ENCODE measurements around the gene RAE1. TPM values are rescaled to one million over a fixed set of nuclear protein-coding genes. Genes with fewer than 3 reads are reported as not detected.

The RAE1 gene
- total and polyA plus RNA-seq, 2 experiments from 2014 or later = 35.4 to 43.3 TPM

DNA sequence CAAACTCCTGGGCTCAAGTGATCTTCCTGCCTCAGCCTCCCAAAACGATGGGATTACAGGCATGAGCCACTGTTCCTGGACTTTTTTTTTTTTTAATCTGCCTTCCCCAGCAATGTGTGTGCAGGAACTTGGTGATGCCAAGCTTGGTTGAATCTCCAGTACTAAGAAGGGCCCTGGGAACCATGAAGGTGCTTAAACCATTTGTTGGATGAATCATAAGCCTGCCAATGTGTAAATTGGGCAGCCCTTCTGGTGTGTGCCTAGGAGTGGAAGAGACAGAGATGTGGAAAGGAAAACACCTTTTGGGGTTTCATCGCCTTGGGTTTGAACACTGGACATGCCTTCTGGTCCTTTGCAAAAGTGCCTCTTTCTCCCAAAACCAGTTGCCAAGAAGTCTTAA, 28.6 kb upstream of the RAE1 start (continued):
- TF ChIP-seq, protein P1, sequence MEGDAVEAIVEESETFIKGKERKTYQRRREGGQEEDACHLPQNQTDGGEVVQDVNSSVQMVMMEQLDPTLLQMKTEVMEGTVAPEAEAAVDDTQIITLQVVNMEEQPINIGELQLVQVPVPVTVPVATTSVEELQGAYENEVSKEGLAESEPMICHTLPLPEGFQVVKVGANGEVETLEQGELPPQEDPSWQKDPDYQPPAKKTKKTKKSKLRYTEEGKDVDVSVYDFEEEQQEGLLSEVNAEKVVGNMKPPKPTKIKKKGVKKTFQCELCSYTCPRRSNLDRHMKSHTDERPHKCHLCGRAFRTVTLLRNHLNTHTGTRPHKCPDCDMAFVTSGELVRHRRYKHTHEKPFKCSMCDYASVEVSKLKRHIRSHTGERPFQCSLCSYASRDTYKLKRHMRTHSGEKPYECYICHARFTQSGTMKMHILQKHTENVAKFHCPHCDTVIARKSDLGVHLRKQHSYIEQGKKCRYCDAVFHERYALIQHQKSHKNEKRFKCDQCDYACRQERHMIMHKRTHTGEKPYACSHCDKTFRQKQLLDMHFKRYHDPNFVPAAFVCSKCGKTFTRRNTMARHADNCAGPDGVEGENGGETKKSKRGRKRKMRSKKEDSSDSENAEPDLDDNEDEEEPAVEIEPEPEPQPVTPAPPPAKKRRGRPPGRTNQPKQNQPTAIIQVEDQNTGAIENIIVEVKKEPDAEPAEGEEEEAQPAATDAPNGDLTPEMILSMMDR (conservative IDR thresholded peaks at IDR 0.05; ENCODE audit: low read depth in 2 of 2) = no peak
- TF ChIP-seq, protein P2, sequence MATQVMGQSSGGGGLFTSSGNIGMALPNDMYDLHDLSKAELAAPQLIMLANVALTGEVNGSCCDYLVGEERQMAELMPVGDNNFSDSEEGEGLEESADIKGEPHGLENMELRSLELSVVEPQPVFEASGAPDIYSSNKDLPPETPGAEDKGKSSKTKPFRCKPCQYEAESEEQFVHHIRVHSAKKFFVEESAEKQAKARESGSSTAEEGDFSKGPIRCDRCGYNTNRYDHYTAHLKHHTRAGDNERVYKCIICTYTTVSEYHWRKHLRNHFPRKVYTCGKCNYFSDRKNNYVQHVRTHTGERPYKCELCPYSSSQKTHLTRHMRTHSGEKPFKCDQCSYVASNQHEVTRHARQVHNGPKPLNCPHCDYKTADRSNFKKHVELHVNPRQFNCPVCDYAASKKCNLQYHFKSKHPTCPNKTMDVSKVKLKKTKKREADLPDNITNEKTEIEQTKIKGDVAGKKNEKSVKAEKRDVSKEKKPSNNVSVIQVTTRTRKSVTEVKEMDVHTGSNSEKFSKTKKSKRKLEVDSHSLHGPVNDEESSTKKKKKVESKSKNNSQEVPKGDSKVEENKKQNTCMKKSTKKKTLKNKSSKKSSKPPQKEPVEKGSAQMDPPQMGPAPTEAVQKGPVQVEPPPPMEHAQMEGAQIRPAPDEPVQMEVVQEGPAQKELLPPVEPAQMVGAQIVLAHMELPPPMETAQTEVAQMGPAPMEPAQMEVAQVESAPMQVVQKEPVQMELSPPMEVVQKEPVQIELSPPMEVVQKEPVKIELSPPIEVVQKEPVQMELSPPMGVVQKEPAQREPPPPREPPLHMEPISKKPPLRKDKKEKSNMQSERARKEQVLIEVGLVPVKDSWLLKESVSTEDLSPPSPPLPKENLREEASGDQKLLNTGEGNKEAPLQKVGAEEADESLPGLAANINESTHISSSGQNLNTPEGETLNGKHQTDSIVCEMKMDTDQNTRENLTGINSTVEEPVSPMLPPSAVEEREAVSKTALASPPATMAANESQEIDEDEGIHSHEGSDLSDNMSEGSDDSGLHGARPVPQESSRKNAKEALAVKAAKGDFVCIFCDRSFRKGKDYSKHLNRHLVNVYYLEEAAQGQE (IDR thresholded peaks at IDR 0.05; ENCODE audit: unreplicated experiment) = no peak
- no peak for TF ChIP-seq ZNF331 (CRISPR knock-in tag; IDR thresholded peaks at IDR 0.05; ENCODE audit: low read depth)

DNA sequence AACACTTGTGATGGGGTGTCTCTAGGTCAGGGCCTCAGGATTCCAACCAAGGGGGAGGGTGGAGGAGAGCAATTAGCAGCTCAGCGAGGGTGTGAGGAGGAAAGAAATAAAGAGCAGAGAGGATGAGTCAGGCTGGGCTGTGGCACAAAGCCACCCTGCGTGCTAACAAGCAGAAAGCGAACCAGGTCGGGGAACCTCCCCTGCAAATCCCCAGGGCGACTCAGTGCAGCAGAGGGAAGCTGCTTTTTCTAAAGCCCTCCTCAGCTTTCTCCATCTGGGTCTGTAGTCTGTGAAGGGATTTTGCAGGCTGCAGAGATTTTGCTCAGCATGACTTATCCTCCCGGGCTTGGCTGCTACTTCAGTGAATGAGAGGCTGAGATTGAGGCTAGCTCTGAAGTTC, 28.0 kb upstream of the RAE1 start:
- peaks cover 10% of the 10 kb centered on the region for H3K4me1 ChIP-seq (ENCODE audit: insufficient read depth)
- no peaks in the 10 kb centered on the region for H3K9me2 ChIP-seq (ENCODE audit: insufficient read depth)
- H3K4me3 Mint-ChIP-seq = no peak overlapping the region; the same call in 2 of the 3 replicates
- no peaks in the 10 kb centered on the region for H3K9me3 Mint-ChIP-seq
- H3K36me3 Mint-ChIP-seq (ENCODE audit: low read depth) = no peaks in the 10 kb centered on the region; the same call in 2 of the 3 replicates
- DNase-seq (ENCODE audit: low spot score) (peak; percentile 50), ATAC-seq (peak; percentile 94)
- H3K27ac Mint-ChIP-seq = 0 out of 2 replicates have a peak overlapping the region, but pooled peaks have one; percentile 2
- H3K4me3 ChIP-seq = no peak overlapping the region
- no peaks in the 10 kb centered on the region for H3K79me2 ChIP-seq (replicated peaks; ENCODE audit: insufficient read depth)
- H4K20me1 ChIP-seq (replicated peaks; ENCODE audit: insufficient read depth) = no peaks in the 10 kb centered on the region
- H3K27ac ChIP-seq (ENCODE audit: low read depth) = peak overlapping the region; percentile 60; the same call in 1 of the 2 replicates
- peaks cover 4% of the 10 kb centered on the region; the same call in 1 of the 2 replicates for H3F3A ChIP-seq (replicated peaks; ENCODE audit: low read depth)
- H3K27me3 Mint-ChIP-seq (ENCODE audit: insufficient read depth, low read depth, poor library complexity) = no peaks in the 10 kb centered on the region
- H3K4me1 Mint-ChIP-seq = peaks cover 27% of the 10 kb centered on the region
- peak overlapping the region; percentile 97 for H2AFZ ChIP-seq
- H3K27me3 ChIP-seq (ENCODE audit: insufficient read depth) = no peaks in the 10 kb centered on the region
- H3K36me3 ChIP-seq (ENCODE audit: insufficient read depth) = no peaks in the 10 kb centered on the region
- 0 out of 2 replicates have a peak overlapping the region, but pooled peaks have one; percentile 51 for H3K4me2 ChIP-seq
- TF ChIP-seq ZNF114 (CRISPR knock-in tag; IDR thresholded peaks at IDR 0.05) (no peak), EZH2phosphoT487 (IDR thresholded peaks at IDR 0.05; ENCODE audit: unreplicated experiment) (no peak), NANOG (IDR thresholded peaks at IDR 0.05; ENCODE audit: borderline replicate concordance) (no peak), EZH2 (IDR thresholded peaks at IDR 0.05; ENCODE audit: low read depth, unreplicated experiment) (no peak), STAT1 (IDR thresholded peaks at IDR 0.05; ENCODE audit: unreplicated experiment) (no peak)
- TF ChIP-seq, protein P2 (IDR thresholded peaks at IDR 0.05; ENCODE audit: unreplicated experiment) = no peak
- TF ChIP-seq, protein P3, sequence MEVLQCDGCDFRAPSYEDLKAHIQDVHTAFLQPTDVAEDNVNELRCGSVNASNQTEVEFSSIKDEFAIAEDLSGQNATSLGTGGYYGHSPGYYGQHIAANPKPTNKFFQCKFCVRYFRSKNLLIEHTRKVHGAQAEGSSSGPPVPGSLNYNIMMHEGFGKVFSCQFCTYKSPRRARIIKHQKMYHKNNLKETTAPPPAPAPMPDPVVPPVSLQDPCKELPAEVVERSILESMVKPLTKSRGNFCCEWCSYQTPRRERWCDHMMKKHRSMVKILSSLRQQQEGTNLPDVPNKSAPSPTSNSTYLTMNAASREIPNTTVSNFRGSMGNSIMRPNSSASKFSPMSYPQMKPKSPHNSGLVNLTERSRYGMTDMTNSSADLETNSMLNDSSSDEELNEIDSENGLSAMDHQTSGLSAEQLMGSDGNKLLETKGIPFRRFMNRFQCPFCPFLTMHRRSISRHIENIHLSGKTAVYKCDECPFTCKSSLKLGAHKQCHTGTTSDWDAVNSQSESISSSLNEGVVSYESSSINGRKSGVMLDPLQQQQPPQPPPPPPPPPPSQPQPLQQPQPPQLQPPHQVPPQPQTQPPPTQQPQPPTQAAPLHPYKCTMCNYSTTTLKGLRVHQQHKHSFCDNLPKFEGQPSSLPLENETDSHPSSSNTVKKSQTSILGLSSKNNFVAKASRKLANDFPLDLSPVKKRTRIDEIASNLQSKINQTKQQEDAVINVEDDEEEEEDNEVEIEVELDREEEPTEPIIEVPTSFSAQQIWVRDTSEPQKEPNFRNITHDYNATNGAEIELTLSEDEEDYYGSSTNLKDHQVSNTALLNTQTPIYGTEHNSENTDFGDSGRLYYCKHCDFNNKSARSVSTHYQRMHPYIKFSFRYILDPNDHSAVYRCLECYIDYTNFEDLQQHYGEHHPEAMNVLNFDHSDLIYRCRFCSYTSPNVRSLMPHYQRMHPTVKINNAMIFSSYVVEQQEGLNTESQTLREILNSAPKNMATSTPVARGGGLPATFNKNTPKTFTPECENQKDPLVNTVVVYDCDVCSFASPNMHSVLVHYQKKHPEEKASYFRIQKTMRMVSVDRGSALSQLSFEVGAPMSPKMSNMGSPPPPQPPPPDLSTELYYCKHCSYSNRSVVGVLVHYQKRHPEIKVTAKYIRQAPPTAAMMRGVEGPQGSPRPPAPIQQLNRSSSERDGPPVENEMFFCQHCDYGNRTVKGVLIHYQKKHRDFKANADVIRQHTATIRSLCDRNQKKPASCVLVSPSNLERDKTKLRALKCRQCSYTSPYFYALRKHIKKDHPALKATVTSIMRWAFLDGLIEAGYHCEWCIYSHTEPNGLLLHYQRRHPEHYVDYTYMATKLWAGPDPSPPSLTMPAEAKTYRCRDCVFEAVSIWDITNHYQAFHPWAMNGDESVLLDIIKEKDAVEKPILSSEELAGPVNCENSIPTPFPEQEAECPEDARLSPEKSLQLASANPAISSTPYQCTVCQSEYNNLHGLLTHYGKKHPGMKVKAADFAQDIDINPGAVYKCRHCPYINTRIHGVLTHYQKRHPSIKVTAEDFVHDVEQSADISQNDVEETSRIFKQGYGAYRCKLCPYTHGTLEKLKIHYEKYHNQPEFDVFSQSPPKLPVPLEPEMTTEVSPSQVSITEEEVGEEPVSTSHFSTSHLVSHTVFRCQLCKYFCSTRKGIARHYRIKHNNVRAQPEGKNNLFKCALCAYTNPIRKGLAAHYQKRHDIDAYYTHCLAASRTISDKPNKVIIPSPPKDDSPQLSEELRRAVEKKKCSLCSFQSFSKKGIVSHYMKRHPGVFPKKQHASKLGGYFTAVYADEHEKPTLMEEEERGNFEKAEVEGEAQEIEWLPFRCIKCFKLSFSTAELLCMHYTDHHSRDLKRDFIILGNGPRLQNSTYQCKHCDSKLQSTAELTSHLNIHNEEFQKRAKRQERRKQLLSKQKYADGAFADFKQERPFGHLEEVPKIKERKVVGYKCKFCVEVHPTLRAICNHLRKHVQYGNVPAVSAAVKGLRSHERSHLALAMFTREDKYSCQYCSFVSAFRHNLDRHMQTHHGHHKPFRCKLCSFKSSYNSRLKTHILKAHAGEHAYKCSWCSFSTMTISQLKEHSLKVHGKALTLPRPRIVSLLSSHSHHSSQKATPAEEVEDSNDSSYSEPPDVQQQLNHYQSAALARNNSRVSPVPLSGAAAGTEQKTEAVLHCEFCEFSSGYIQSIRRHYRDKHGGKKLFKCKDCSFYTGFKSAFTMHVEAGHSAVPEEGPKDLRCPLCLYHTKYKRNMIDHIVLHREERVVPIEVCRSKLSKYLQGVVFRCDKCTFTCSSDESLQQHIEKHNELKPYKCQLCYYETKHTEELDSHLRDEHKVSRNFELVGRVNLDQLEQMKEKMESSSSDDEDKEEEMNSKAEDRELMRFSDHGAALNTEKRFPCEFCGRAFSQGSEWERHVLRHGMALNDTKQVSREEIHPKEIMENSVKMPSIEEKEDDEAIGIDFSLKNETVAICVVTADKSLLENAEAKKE (CRISPR knock-in tag; IDR thresholded peaks at IDR 0.05) = no peak
